Measurements from ENCODE around the gene DLGAP1.

DNA sequence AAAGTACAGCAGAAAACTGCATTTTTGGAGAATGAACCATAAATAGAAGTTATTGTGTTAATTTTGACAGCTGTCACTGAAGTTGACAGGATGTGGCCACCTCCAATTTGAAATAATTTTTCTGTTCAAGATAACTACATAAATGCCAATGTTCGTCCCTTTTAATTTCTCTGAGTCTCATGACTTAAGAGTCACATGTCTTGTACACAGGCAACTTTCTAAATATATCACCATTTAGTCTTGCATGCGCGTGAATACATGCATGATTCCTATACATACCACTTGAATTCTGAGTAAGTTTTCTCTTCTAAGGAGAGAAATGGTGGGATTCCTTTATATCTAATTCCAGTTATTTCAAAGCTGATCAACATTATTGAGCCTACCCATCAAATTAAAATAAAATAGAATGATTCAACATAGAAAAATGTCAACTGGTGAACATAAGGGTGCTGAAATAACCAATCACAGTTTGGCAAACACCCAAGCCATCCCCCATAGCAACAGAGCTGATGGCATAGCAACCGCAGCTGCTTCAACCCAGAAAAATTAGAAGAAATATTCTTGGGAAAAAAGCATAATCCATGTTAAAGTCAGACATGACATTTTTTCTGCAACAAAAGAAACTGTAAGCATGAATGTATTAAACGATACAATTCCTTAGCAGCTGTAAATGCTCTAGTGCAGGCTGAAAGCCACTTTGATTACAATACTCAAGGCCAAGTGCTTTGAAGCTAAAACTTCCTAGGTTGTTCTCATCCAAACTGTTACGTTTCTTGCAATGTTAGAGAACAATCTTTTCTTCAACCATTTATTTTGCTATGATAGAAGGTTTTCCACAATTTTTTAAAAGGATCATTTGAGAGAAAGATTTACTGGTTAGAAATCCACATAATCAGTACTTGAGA is 282.7 kb downstream of the DLGAP1 start:
- TF ChIP-seq TAF1 (IDR thresholded peaks at IDR 0.05; ENCODE audit: low read depth), result no peak
- TF ChIP-seq EZH2 (IDR thresholded peaks at IDR 0.05; ENCODE audit: borderline replicate concordance, insufficient read depth, low read length, poor library complexity, severe bottlenecking), result no peak
- TF ChIP-seq CTCF (IDR thresholded peaks at IDR 0.05; ENCODE audit: poor library complexity, severe bottlenecking), result no peak

All from neural cell (in vitro differentiated cells).